GM23338 (cell line): ENCODE measurements around the gene ADCY1. TPM values are rescaled to one million over a fixed set of nuclear protein-coding genes. Genes with fewer than 3 reads are reported as not detected.

Source experiments
- ATAC-seq: fragments of 200-7000 bp; cut with Tn5 transposase; 3 replicates; pipeline ENCODE4 v1.9.1; 2020
- DNase-seq: peaks from one replicate; pipeline ENCODE4 v3.0.0-alpha.2; 2015; ENCODE audit warnings: low spot score
- H2AFZ ChIP-seq: fragments of 200-600 bp; sonication (generic); 2 replicates; pipeline ENCODE4 v1.8.0; 2016; ENCODE audit warnings: antibody characterized with exemption, mild to moderate bottlenecking, moderate library complexity
- H3F3A ChIP-seq: fragments of 200-600 bp; sonication (generic); replicated peaks from 2 replicates; pipeline ENCODE4 v1.8.0; 2017; ENCODE audit warnings: antibody characterized with exemption, mixed run types, low read depth
- H3K27ac ChIP-seq: fragments of 200-600 bp; sonication (generic); 2 replicates; pipeline ENCODE4 v1.6.1; 2016; ENCODE audit warnings: low read depth
- H3K27me3 ChIP-seq: fragments of 200-600 bp; sonication (generic); 2 replicates; pipeline ENCODE4 v1.8.0; 2016; ENCODE audit warnings: mild to moderate bottlenecking, mixed run types, moderate library complexity; ENCODE audit not compliant: insufficient read depth
- H3K36me3 ChIP-seq: fragments of 200-600 bp; sonication (generic); 2 replicates; pipeline ENCODE4 v1.8.0; 2016; ENCODE audit warnings: mild to moderate bottlenecking; ENCODE audit not compliant: insufficient read depth
- H3K4me1 ChIP-seq: fragments of 200-600 bp; sonication (generic); 2 replicates; pipeline ENCODE4 v1.8.0; 2016; ENCODE audit warnings: mild to moderate bottlenecking, moderate library complexity; ENCODE audit not compliant: insufficient read depth
- H3K4me2 ChIP-seq: fragments of 200-600 bp; sonication (generic); 2 replicates; pipeline ENCODE4 v1.7.1; 2017; ENCODE audit warnings: mixed run types
- H3K4me3 ChIP-seq: fragments of 200-600 bp; sonication (generic); 2 replicates; pipeline ENCODE4 v1.6.1; 2016; ENCODE audit warnings: mixed run types
- H3K79me2 ChIP-seq: fragments of 200-600 bp; sonication (generic); replicated peaks from 2 replicates; pipeline ENCODE4 v1.8.0; 2017; ENCODE audit warnings: mild to moderate bottlenecking; ENCODE audit not compliant: insufficient read depth
- H3K9me2 ChIP-seq: fragments of 200-600 bp; sonication (generic); 2 replicates; pipeline ENCODE4 v1.8.0; 2017; ENCODE audit not compliant: insufficient read depth
- H4K20me1 ChIP-seq: fragments of 200-600 bp; sonication (generic); replicated peaks from 2 replicates; pipeline ENCODE4 v1.8.0; 2017; ENCODE audit warnings: mild to moderate bottlenecking; ENCODE audit not compliant: insufficient read depth
- H3K27ac Mint-ChIP-seq: 2 replicates; pipeline ENCODE4 v1.8.0; 2020; ENCODE audit warnings: inconsistent platforms, mild to moderate bottlenecking, moderate library complexity, mixed read lengths
- H3K27me3 Mint-ChIP-seq: 3 replicates; pipeline ENCODE4 v1.8.0; 2022; ENCODE audit warnings: low read depth, mild to moderate bottlenecking, moderate library complexity, mixed read lengths, inconsistent platforms; ENCODE audit not compliant: insufficient read depth, poor library complexity
- H3K36me3 Mint-ChIP-seq: 3 replicates; pipeline ENCODE4 v1.8.0; 2021; ENCODE audit warnings: low read depth, mild to moderate bottlenecking, inconsistent platforms, moderate library complexity, mixed read lengths
- H3K4me1 Mint-ChIP-seq: 3 replicates; pipeline ENCODE4 v1.8.0; 2020; ENCODE audit warnings: mild to moderate bottlenecking, inconsistent platforms, mixed read lengths
- H3K4me3 Mint-ChIP-seq: 3 replicates; pipeline ENCODE4 v1.8.0; 2021; ENCODE audit warnings: moderate library complexity, mild to moderate bottlenecking, inconsistent platforms, mixed read lengths
- H3K9me3 Mint-ChIP-seq: 3 replicates; pipeline ENCODE4 v1.8.0; 2020; ENCODE audit warnings: moderate library complexity, mild to moderate bottlenecking, inconsistent platforms, mixed read lengths
- CREB1 ChIP-seq: fragments of 250-450 bp; sonication (Bioruptor Pico); IDR thresholded peaks from 2 replicates; pipeline ENCODE4 v1.5.0; 2020; ENCODE audit warnings: low read depth, mild to moderate bottlenecking, moderate library complexity
- EZH2 ChIP-seq: fragments of 200-600 bp; sonication (generic); IDR thresholded peaks from one replicate; pipeline ENCODE4 v1.8.0; 2017; ENCODE audit warnings: antibody characterized with exemption, mild to moderate bottlenecking, low read depth; ENCODE audit not compliant: unreplicated experiment
- EZH2phosphoT487 ChIP-seq: fragments of 200-600 bp; sonication (generic); IDR thresholded peaks from one replicate; pipeline ENCODE4 v1.8.1; 2018; ENCODE audit warnings: antibody characterized with exemption; ENCODE audit not compliant: unreplicated experiment
- JUNB ChIP-seq: IDR thresholded peaks from one replicate; pipeline ENCODE4 v1.6.1; 2016; ENCODE audit warnings: antibody characterized with exemption; ENCODE audit not compliant: unreplicated experiment
- NANOG ChIP-seq: IDR thresholded peaks from 2 replicates; pipeline ENCODE4 v1.6.1; 2016; ENCODE audit warnings: antibody characterized with exemption, borderline replicate concordance
- POLR2AphosphoS5 ChIP-seq: IDR thresholded peaks from 2 replicates; pipeline ENCODE4 v1.6.1; 2016; ENCODE audit warnings: antibody characterized with exemption, low read depth
- STAT1 ChIP-seq: IDR thresholded peaks from one replicate; pipeline ENCODE4 v1.6.1; 2016; ENCODE audit warnings: antibody characterized with exemption; ENCODE audit not compliant: unreplicated experiment
- ZNF114 ChIP-seq: fragments of 250-450 bp; sonication (Bioruptor Pico); IDR thresholded peaks from 2 replicates; pipeline ENCODE4 v1.5.0; 2020; ENCODE audit warnings: mild to moderate bottlenecking, moderate library complexity
- ZNF331 ChIP-seq: fragments of 250-450 bp; sonication (Bioruptor Pico); IDR thresholded peaks from 2 replicates; pipeline ENCODE4 v1.5.0; 2020; ENCODE audit warnings: low read depth, mild to moderate bottlenecking, moderate library complexity
- polyA plus RNA-seq: library from polyadenylated mRNA; unstranded; fragments of >200 nt; fragmentation: Nextera tagmentation; extraction: Ambion mirVana; gene quantifications from 2 replicates; pipeline ENCODE4 v1.2.1, GENCODE V29; 2016
- total RNA-seq: library from RNA; depleted of rRNA; stranded (reverse); fragments of >200 nt; shearing (Covaris generic); gene quantifications from 2 replicates; pipeline ENCODE4 v1.2.3, GENCODE V29; 2014
- TF ChIP-seq, protein P1 (sequence below), 2 experiments: fragments of 200-600 bp in 1 of 2; sonication (generic) in 1 of 2; conservative IDR thresholded peaks; 2 replicates each; pipeline versions ENCODE4 v1.5.1 to v1.6.1; 2016 to 2017; ENCODE audit warnings: antibody characterized with exemption in 2 of 2, low read depth in 2 of 2, mild to moderate bottlenecking in 2 of 2, moderate library complexity in 1 of 2
- TF ChIP-seq, protein P2 (sequence below): IDR thresholded peaks from 2 replicates; pipeline ENCODE4 v1.6.1; 2016; ENCODE audit warnings: antibody characterized with exemption
- TF ChIP-seq, protein P3 (sequence below): IDR thresholded peaks from one replicate; pipeline ENCODE4 v1.6.1; 2018; ENCODE audit warnings: antibody characterized with exemption; ENCODE audit not compliant: unreplicated experiment
- TF ChIP-seq, protein P4 (sequence below): fragments of 250-450 bp; sonication (Bioruptor Pico); IDR thresholded peaks from 2 replicates; pipeline ENCODE4 v1.5.0; 2020; ENCODE audit warnings: mild to moderate bottlenecking, moderate library complexity

ADCY1 gene
- total and polyA plus RNA-seq, 2 experiments from 2014 or later, result 2.3 to 18.7 TPM

DNA sequence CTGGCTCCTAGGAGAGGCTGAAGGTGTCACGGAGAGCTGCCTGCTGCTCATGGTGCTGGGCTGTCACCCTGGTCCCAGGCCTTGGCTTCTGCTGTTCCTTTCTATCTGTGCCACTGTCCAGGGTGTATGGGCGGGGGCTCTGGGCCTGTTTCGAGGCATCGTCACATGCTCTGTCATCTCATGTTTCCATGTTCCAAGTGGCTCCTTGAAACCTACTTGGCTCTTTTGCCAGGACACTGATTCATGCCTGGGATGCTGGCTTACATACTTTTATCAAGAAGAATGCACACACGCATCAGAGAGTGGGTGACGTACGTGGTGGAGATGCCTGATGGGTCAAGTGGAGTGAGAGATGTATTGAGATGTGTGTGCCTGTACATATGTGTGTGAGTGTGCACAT lies 50.9 kb downstream of the ADCY1 start:
- H3F3A ChIP-seq, result no peaks in the 10 kb centered on the region
- no peak overlapping the region for H3K4me2 ChIP-seq
- H3K9me2 ChIP-seq, result no peaks in the 10 kb centered on the region
- Mint-ChIP-seq H3K27ac (no peak overlapping the region), H3K36me3 (peaks cover 27% of the 10 kb centered on the region), H3K4me3 (no peak overlapping the region), H3K9me3 (peaks cover 23% of the 10 kb centered on the region), H3K4me1 (no peaks in the 10 kb centered on the region), H3K27me3 (peaks cover 6% of the 10 kb centered on the region)
- H3K79me2 ChIP-seq, result no peaks in the 10 kb centered on the region
- H2AFZ ChIP-seq, result no peak overlapping the region
- no peak overlapping the region for H3K27ac ChIP-seq
- TF ChIP-seq EZH2, result no peak
- TF ChIP-seq, protein P1, sequence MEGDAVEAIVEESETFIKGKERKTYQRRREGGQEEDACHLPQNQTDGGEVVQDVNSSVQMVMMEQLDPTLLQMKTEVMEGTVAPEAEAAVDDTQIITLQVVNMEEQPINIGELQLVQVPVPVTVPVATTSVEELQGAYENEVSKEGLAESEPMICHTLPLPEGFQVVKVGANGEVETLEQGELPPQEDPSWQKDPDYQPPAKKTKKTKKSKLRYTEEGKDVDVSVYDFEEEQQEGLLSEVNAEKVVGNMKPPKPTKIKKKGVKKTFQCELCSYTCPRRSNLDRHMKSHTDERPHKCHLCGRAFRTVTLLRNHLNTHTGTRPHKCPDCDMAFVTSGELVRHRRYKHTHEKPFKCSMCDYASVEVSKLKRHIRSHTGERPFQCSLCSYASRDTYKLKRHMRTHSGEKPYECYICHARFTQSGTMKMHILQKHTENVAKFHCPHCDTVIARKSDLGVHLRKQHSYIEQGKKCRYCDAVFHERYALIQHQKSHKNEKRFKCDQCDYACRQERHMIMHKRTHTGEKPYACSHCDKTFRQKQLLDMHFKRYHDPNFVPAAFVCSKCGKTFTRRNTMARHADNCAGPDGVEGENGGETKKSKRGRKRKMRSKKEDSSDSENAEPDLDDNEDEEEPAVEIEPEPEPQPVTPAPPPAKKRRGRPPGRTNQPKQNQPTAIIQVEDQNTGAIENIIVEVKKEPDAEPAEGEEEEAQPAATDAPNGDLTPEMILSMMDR (conservative IDR thresholded peaks at IDR 0.05; ENCODE audit: low read depth in 2 of 2), result no peak
- no peak for TF ChIP-seq POLR2AphosphoS5
- TF ChIP-seq, protein P2, sequence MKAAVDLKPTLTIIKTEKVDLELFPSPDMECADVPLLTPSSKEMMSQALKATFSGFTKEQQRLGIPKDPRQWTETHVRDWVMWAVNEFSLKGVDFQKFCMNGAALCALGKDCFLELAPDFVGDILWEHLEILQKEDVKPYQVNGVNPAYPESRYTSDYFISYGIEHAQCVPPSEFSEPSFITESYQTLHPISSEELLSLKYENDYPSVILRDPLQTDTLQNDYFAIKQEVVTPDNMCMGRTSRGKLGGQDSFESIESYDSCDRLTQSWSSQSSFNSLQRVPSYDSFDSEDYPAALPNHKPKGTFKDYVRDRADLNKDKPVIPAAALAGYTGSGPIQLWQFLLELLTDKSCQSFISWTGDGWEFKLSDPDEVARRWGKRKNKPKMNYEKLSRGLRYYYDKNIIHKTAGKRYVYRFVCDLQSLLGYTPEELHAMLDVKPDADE, result no peak
- no peak for TF ChIP-seq NANOG
- TF ChIP-seq, protein P3, sequence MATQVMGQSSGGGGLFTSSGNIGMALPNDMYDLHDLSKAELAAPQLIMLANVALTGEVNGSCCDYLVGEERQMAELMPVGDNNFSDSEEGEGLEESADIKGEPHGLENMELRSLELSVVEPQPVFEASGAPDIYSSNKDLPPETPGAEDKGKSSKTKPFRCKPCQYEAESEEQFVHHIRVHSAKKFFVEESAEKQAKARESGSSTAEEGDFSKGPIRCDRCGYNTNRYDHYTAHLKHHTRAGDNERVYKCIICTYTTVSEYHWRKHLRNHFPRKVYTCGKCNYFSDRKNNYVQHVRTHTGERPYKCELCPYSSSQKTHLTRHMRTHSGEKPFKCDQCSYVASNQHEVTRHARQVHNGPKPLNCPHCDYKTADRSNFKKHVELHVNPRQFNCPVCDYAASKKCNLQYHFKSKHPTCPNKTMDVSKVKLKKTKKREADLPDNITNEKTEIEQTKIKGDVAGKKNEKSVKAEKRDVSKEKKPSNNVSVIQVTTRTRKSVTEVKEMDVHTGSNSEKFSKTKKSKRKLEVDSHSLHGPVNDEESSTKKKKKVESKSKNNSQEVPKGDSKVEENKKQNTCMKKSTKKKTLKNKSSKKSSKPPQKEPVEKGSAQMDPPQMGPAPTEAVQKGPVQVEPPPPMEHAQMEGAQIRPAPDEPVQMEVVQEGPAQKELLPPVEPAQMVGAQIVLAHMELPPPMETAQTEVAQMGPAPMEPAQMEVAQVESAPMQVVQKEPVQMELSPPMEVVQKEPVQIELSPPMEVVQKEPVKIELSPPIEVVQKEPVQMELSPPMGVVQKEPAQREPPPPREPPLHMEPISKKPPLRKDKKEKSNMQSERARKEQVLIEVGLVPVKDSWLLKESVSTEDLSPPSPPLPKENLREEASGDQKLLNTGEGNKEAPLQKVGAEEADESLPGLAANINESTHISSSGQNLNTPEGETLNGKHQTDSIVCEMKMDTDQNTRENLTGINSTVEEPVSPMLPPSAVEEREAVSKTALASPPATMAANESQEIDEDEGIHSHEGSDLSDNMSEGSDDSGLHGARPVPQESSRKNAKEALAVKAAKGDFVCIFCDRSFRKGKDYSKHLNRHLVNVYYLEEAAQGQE, result no peak
- TF ChIP-seq, protein P4, sequence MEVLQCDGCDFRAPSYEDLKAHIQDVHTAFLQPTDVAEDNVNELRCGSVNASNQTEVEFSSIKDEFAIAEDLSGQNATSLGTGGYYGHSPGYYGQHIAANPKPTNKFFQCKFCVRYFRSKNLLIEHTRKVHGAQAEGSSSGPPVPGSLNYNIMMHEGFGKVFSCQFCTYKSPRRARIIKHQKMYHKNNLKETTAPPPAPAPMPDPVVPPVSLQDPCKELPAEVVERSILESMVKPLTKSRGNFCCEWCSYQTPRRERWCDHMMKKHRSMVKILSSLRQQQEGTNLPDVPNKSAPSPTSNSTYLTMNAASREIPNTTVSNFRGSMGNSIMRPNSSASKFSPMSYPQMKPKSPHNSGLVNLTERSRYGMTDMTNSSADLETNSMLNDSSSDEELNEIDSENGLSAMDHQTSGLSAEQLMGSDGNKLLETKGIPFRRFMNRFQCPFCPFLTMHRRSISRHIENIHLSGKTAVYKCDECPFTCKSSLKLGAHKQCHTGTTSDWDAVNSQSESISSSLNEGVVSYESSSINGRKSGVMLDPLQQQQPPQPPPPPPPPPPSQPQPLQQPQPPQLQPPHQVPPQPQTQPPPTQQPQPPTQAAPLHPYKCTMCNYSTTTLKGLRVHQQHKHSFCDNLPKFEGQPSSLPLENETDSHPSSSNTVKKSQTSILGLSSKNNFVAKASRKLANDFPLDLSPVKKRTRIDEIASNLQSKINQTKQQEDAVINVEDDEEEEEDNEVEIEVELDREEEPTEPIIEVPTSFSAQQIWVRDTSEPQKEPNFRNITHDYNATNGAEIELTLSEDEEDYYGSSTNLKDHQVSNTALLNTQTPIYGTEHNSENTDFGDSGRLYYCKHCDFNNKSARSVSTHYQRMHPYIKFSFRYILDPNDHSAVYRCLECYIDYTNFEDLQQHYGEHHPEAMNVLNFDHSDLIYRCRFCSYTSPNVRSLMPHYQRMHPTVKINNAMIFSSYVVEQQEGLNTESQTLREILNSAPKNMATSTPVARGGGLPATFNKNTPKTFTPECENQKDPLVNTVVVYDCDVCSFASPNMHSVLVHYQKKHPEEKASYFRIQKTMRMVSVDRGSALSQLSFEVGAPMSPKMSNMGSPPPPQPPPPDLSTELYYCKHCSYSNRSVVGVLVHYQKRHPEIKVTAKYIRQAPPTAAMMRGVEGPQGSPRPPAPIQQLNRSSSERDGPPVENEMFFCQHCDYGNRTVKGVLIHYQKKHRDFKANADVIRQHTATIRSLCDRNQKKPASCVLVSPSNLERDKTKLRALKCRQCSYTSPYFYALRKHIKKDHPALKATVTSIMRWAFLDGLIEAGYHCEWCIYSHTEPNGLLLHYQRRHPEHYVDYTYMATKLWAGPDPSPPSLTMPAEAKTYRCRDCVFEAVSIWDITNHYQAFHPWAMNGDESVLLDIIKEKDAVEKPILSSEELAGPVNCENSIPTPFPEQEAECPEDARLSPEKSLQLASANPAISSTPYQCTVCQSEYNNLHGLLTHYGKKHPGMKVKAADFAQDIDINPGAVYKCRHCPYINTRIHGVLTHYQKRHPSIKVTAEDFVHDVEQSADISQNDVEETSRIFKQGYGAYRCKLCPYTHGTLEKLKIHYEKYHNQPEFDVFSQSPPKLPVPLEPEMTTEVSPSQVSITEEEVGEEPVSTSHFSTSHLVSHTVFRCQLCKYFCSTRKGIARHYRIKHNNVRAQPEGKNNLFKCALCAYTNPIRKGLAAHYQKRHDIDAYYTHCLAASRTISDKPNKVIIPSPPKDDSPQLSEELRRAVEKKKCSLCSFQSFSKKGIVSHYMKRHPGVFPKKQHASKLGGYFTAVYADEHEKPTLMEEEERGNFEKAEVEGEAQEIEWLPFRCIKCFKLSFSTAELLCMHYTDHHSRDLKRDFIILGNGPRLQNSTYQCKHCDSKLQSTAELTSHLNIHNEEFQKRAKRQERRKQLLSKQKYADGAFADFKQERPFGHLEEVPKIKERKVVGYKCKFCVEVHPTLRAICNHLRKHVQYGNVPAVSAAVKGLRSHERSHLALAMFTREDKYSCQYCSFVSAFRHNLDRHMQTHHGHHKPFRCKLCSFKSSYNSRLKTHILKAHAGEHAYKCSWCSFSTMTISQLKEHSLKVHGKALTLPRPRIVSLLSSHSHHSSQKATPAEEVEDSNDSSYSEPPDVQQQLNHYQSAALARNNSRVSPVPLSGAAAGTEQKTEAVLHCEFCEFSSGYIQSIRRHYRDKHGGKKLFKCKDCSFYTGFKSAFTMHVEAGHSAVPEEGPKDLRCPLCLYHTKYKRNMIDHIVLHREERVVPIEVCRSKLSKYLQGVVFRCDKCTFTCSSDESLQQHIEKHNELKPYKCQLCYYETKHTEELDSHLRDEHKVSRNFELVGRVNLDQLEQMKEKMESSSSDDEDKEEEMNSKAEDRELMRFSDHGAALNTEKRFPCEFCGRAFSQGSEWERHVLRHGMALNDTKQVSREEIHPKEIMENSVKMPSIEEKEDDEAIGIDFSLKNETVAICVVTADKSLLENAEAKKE (CRISPR knock-in tag), result no peak
- no peak for TF ChIP-seq EZH2phosphoT487
- no peak for TF ChIP-seq STAT1
- TF ChIP-seq CREB1 (CRISPR knock-in tag), result no peak
- no peak for TF ChIP-seq JUNB
- TF ChIP-seq ZNF114 (CRISPR knock-in tag), result no peak
- no peak for TF ChIP-seq ZNF331 (CRISPR knock-in tag)
- H4K20me1 ChIP-seq, result no peaks in the 10 kb centered on the region
- DNase-seq (no peak), ATAC-seq (no peak)
- H3K27me3 ChIP-seq, result no peaks in the 10 kb centered on the region
- H3K4me1 ChIP-seq, result no peaks in the 10 kb centered on the region
- no peak overlapping the region for H3K4me3 ChIP-seq
- H3K36me3 ChIP-seq, result no peaks in the 10 kb centered on the region; the same call in 1 of the 2 replicates
